HepG2 (cell line): ENCODE data around the gene ZNF277. TPM values are rescaled to one million over a fixed set of nuclear protein-coding genes. Genes with fewer than 3 reads are reported as not detected.
"Not testable (repeated sequence)": the region's sequence is repeated elsewhere in the genome, so short reads cannot be mapped to it uniquely, and the experiment has no call there.

Source experiments
- ATAC-seq: fragments of 200-7000 bp; cut with Tn5 transposase; 3 replicates; pipeline ENCODE4 v1.9.1; 2020; ENCODE audit warnings: mild to moderate bottlenecking, moderate library complexity
- BruUV-seq: library from RNA; stranded (reverse); fragments of 400-500 nt; replicated peaks from 2 replicates; lab custom pipeline; 2021; lab: Mats Ljungman, UMichigan
- CTCF ChIA-PET: fragments of 300-600 bp; formaldehyde crosslinking; extraction: SDS; loops from one replicate; lab custom pipeline; 2021; ENCODE audit warnings: low total read pairs, inconsistent platforms, low intra/inter-chr PET ratio; lab: Yijun Ruan, JAX
- POLR2A ChIA-PET: fragments of 350-600 bp; sonication (Branson Sonifier 250); formaldehyde crosslinking; loops from one replicate; lab custom pipeline; 2020; ENCODE audit warnings: antibody characterized with exemption, inconsistent platforms; lab: Yijun Ruan, JAX
- DNase-seq: peaks from one replicate; pipeline ENCODE4 v3.0.0-alpha.2; 2015; ENCODE audit warnings: low spot score
- FAIRE-seq: peaks from 3 replicates; lab custom pipeline; 2011; peaks lifted over from hg19 to GRCh38; lab: Jason Lieb, UNC
- H2AFZ ChIP-seq: one replicate; pipeline ENCODE4 v1.6.1; 2011; ENCODE audit warnings: low read length, inconsistent platforms
- H3K27ac ChIP-seq: fragments of 300-600 bp; 3 replicates; pipeline ENCODE4 v1.8.0; 2011; ENCODE audit warnings: mixed run types, mild to moderate bottlenecking, mixed read lengths, low read length, inconsistent platforms; ENCODE audit not compliant: insufficient read depth; ENCODE audit errors: extremely low read length
- H3K27me3 ChIP-seq, 2 experiments: fragments of 200-600 bp in 1 of 2; 2 replicates in 1 of 2; 3 replicates in 1 of 2; pipeline versions ENCODE4 v1.6.0 to v1.8.0; 2011; ENCODE audit warnings: low read length in 2 of 2, mild to moderate bottlenecking in 2 of 2, moderate library complexity in 2 of 2, inconsistent platforms in 1 of 2; ENCODE audit not compliant: insufficient read depth in 2 of 2, control insufficient read depth in 1 of 2
- H3K36me3 ChIP-seq, 2 experiments: fragments of 200-600 bp in 1 of 2; replicated peaks in 1 of 2; 2 replicates in 1 of 2; 3 replicates in 1 of 2; pipeline versions ENCODE4 v1.5.1 to v1.8.0; 2011; ENCODE audit warnings: low read length in 2 of 2, inconsistent platforms in 1 of 2; ENCODE audit not compliant: insufficient read depth in 2 of 2, control insufficient read depth in 1 of 2
- H3K4me1 ChIP-seq: 2 replicates; pipeline ENCODE4 v1.5.1; 2012; ENCODE audit warnings: low read length, inconsistent platforms; ENCODE audit not compliant: insufficient read depth
- H3K4me2 ChIP-seq: 2 replicates; pipeline ENCODE4 v1.6.0; 2011; ENCODE audit warnings: low read depth, low read length, inconsistent platforms
- H3K4me3 ChIP-seq, 3 experiments: fragments of 200-600 bp in 1 of 3; sonication (generic), shearing (Covaris generic) in 1 of 3; replicated peaks in 1 of 3; 2 replicates each; pipeline ENCODE4 v1.5.1; 2011 to 2016; ENCODE audit warnings: low read length in 3 of 3, inconsistent platforms in 2 of 3, low read depth in 2 of 3, mild to moderate bottlenecking in 2 of 3, control low read depth in 1 of 3, mixed read lengths in 1 of 3; ENCODE audit not compliant: insufficient read depth in 1 of 3
- H3K79me2 ChIP-seq: one replicate; pipeline ENCODE4 v1.6.1; 2011; ENCODE audit warnings: low read length, inconsistent platforms; ENCODE audit not compliant: insufficient read depth
- H3K9ac ChIP-seq: 2 replicates; pipeline ENCODE4 v1.6.0; 2011; ENCODE audit warnings: mild to moderate bottlenecking, low read depth, low read length, inconsistent platforms; ENCODE audit not compliant: insufficient read depth
- H3K9me3 ChIP-seq: 2 replicates; pipeline ENCODE4 v1.5.1; 2012; ENCODE audit warnings: mild to moderate bottlenecking, low read length
- H4K20me1 ChIP-seq: 2 replicates; pipeline ENCODE4 v1.6.0; 2011; ENCODE audit warnings: inconsistent platforms, mild to moderate bottlenecking, low read length, moderate library complexity; ENCODE audit not compliant: insufficient read depth
- MAZ ChIP-seq, 2 experiments: sonication (generic) in 1 of 2; formaldehyde crosslinking in 1 of 2; IDR thresholded peaks; 2 replicates each; pipeline versions ENCODE4 v1.5.0 to v1.6.1; 2012 to 2020; ENCODE audit warnings: low read depth in 2 of 2, mild to moderate bottlenecking in 2 of 2, borderline replicate concordance in 1 of 2, improper control_type of control experiment in 1 of 2, low read length in 1 of 2, missing genetic modification reagents in 1 of 2, moderate library complexity in 1 of 2
- PITX1 ChIP-seq: sonication (generic); formaldehyde crosslinking; IDR thresholded peaks from 2 replicates; pipeline ENCODE4 v1.5.1; 2020; ENCODE audit warnings: mild to moderate bottlenecking, missing genetic modification reagents
- SIN3A ChIP-seq: IDR thresholded peaks from 2 replicates; pipeline ENCODE4 v1.6.1; 2011; ENCODE audit warnings: low read depth, mild to moderate bottlenecking, control low read depth, low read length, borderline replicate concordance
- SYNCRIP ChIP-seq: fragments of 200-400 bp; formaldehyde crosslinking; IDR thresholded peaks from 2 replicates; pipeline ENCODE4 v1.6.1; 2018; ENCODE audit warnings: mild to moderate bottlenecking, low read depth, low read length; ENCODE audit not compliant: insufficient read depth
- THAP11 ChIP-seq: IDR thresholded peaks from 2 replicates; pipeline ENCODE4 v1.6.1; 2016; ENCODE audit warnings: missing biosample characterization, missing genetic modification reagents
- XBP1 ChIP-seq: sonication (generic); formaldehyde crosslinking; IDR thresholded peaks from 2 replicates; pipeline ENCODE4 v1.5.0; 2020; ENCODE audit warnings: missing genetic modification reagents
- ZNF232 ChIP-seq: sonication (generic); formaldehyde crosslinking; IDR thresholded peaks from 2 replicates; pipeline ENCODE4 v1.4.0; 2020; ENCODE audit warnings: missing genetic modification reagents, borderline replicate concordance
- ZNF749 ChIP-seq: sonication (generic); formaldehyde crosslinking; IDR thresholded peaks from 2 replicates; pipeline ENCODE4 v1.8.0; 2022; ENCODE audit warnings: mild to moderate bottlenecking, missing genetic modification reagents, moderate library complexity, borderline replicate concordance
- ZNF773 ChIP-seq: sonication (generic); formaldehyde crosslinking; IDR thresholded peaks from 2 replicates; pipeline ENCODE4 v1.4.0; 2020; ENCODE audit warnings: missing genetic modification reagents, borderline replicate concordance
- WGBS: methylation state at CpG from one replicate; pipeline ENCODE4 v1.1.6; 2017; ENCODE audit warnings: low lambda C conversion rate; 5-methylcytosine and 5-hydroxymethylcytosine counted together
- in situ Hi-C: cut with HindIII; loops from 2 replicates; pipeline ENCODE4 v1.10.0; 2017; ENCODE audit warnings: low pct_unique_long_range_greater_than_20kb; ENCODE audit not compliant: extremely low pct_ligation_motif_present
- intact Hi-C: fragments of 100-400 bp; cut with micrococcal nuclease; formaldehyde crosslinking; loops from one replicate; pipeline ENCODE4 v1.10.0; 2022; ENCODE audit not compliant: unreplicated experiment
- polyA plus RNA-seq, 8 experiments: library from polyadenylated mRNA; depleted of rRNA in 3 of 8; stranded (reverse) in 7 of 8; unstranded in 1 of 8; fragments of >200 nt; fragmentation: Illumina TruSeq in 4 of 8; extraction: Trizol in 4 of 8; gene quantifications; 2 replicates each; pipeline versions ENCODE4 v1.2.1 to v1.2.3, GENCODE V29; 2011 to 2016; ENCODE audit warnings: low read depth in 4 of 8, missing spikeins in 1 of 8, mixed read lengths in 1 of 8; ENCODE audit not compliant: insufficient read depth in 1 of 8
- total RNA-seq, 5 experiments: library from RNA; depleted of rRNA; stranded (reverse); fragments of >200 nt; fragmentation: Illumina TruSeq; extraction: Trizol; gene quantifications; 2 replicates each; pipeline ENCODE4 v1.2.3, GENCODE V29; 2016; ENCODE audit warnings: low read depth in 1 of 5
- TF ChIP-seq, protein P1 (sequence below): sonication (generic); formaldehyde crosslinking; IDR thresholded peaks from 2 replicates; pipeline ENCODE4 v1.4.0; 2020; ENCODE audit warnings: missing genetic modification reagents, borderline replicate concordance

ZNF277 gene
- total and polyA plus RNA-seq, 2 of the 13 experiments (the other 11 are each of a cell fraction or from before 2014, with no cell fraction given): 29.1 to 30.1 TPM

DNA sequence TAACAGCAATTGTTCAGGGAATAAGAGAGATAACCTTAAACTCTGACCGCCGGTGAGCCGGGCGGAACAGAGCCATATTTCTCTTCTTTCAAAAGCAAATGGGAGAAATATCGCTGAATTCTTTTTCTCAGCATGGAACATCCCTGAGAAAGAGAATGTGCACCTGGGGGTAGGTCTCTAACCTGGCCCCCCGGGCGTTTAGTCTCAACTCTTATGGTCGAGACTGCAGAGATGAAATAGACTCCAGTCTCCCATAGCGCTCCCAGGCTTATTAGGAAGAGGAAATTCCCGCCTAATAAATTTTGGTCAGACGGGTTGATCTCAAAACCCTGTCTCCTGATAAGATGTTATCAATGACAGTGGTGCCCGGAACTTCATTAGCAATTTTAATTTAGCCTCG lies 43.5 kb downstream of the ZNF277 start:
- H3K79me2 ChIP-seq, H3K4me1 ChIP-seq, FAIRE-seq, H3K27me3 ChIP-seq, POLR2A ChIA-PET, in situ Hi-C loops, DNase-seq, ATAC-seq, H3K27ac ChIP-seq, CTCF ChIA-PET, H3K36me3 ChIP-seq, H3K4me3 ChIP-seq, H2AFZ ChIP-seq, BruUV-seq, H3K4me2 ChIP-seq, H3K9ac ChIP-seq, H4K20me1 ChIP-seq, H3K9me3 ChIP-seq, intact Hi-C loops: not testable (repeated sequence)
- 97% methylated on average over 13 of the region's 13 CpGs for WGBS

DNA sequence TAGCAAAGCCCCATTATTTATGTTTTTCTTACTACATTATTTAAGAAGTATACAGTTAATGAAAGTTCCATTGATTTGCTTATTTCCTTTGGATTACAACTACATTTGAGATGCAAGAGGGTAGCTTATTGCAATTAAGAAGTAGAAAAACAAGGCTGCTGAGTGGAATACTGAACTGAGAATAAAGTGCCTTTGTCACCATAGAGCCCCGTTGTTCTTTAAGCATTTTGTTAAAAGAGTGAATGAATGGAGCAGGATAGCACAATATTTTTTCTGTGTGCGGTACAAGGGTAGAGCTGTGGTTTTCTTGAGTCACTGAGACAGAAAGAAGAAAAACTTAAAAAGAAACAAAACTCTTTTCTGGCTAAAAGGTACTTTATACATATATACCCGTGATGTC lies 45.6 kb downstream of the ZNF277 start:
- no peak for FAIRE-seq
- intact Hi-C loops: no loop called here
- no peak overlapping the region for H2AFZ ChIP-seq
- H3K4me1 ChIP-seq: peaks cover 13% of the 10 kb centered on the region
- no peaks in the 10 kb centered on the region for H3K27me3 ChIP-seq
- no peak for ATAC-seq
- H3K36me3 ChIP-seq: no peaks in the 10 kb centered on the region
- CTCF ChIA-PET: no interaction called here
- no peak for DNase-seq
- BruUV-seq: no TSS peak
- no peak overlapping the region for H3K9ac ChIP-seq
- no peaks in the 10 kb centered on the region for H3K9me3 ChIP-seq
- no peak overlapping the region for H3K27ac ChIP-seq
- H3K79me2 ChIP-seq: peaks cover 4% of the 10 kb centered on the region
- TF ChIP-seq, protein P1, sequence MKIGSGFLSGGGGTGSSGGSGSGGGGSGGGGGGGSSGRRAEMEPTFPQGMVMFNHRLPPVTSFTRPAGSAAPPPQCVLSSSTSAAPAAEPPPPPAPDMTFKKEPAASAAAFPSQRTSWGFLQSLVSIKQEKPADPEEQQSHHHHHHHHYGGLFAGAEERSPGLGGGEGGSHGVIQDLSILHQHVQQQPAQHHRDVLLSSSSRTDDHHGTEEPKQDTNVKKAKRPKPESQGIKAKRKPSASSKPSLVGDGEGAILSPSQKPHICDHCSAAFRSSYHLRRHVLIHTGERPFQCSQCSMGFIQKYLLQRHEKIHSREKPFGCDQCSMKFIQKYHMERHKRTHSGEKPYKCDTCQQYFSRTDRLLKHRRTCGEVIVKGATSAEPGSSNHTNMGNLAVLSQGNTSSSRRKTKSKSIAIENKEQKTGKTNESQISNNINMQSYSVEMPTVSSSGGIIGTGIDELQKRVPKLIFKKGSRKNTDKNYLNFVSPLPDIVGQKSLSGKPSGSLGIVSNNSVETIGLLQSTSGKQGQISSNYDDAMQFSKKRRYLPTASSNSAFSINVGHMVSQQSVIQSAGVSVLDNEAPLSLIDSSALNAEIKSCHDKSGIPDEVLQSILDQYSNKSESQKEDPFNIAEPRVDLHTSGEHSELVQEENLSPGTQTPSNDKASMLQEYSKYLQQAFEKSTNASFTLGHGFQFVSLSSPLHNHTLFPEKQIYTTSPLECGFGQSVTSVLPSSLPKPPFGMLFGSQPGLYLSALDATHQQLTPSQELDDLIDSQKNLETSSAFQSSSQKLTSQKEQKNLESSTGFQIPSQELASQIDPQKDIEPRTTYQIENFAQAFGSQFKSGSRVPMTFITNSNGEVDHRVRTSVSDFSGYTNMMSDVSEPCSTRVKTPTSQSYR (CRISPR knock-in tag): no peak
- TF ChIP-seq ZNF773 (CRISPR knock-in tag) (no peak), THAP11 (CRISPR knock-in tag) (no peak), XBP1 (CRISPR knock-in tag) (no peak), PITX1 (CRISPR knock-in tag) (no peak), ZNF232 (CRISPR knock-in tag) (no peak), SIN3A (no peak), MAZ (IDR thresholded peaks at IDR 0.05; ENCODE audit: borderline replicate concordance, low read depth, low read length) (no peak), MAZ (CRISPR knock-in tag; IDR thresholded peaks at IDR 0.05; ENCODE audit: low read depth) (no peak), ZNF749 (CRISPR knock-in tag) (no peak), SYNCRIP (no peak)
- TF ChIP-seq, all 625 proteins: peak for 0
- H3K4me2 ChIP-seq: no peak overlapping the region
- H3K4me3 ChIP-seq: no peak overlapping the region
- H4K20me1 ChIP-seq: no peaks in the 10 kb centered on the region
- POLR2A ChIA-PET: no interaction called here
- 96% methylated on average over 3 of the region's 3 CpGs for WGBS
- in situ Hi-C loops: no loop called here
